H7 (cell line): ENCODE data around the gene ARHGAP22. TPM values are rescaled to one million over a fixed set of nuclear protein-coding genes. Genes with fewer than 3 reads are reported as not detected.
A peak's percentile ranks its signal among the peaks of the same experiment; 100 is the strongest.

Experiments used
- DNase-seq: peaks from one replicate; pipeline ENCODE4 v3.0.0; 2012
- H3K27me3 ChIP-seq: 2 replicates; pipeline ENCODE4 v1.6.0; 2011; ENCODE audit warnings: mild to moderate bottlenecking, low read length; ENCODE audit not compliant: control insufficient read depth, insufficient read depth
- H3K36me3 ChIP-seq: replicated peaks from 2 replicates; pipeline ENCODE4 v1.5.1; 2011; ENCODE audit warnings: low read length; ENCODE audit not compliant: control insufficient read depth, insufficient read depth
- H3K4me3 ChIP-seq: 2 replicates; pipeline ENCODE4 v1.5.1; 2011; ENCODE audit warnings: low read depth, mild to moderate bottlenecking, control low read depth, low read length, moderate library complexity; ENCODE audit not compliant: insufficient read depth
- total RNA-seq: library from RNA; depleted of rRNA; stranded (reverse); fragments of >200 nt; shearing (Covaris generic); gene quantifications from 2 replicates; pipeline ENCODE4 v1.2.3, GENCODE V29; 2014

Gene ARHGAP22
- total RNA-seq, 1 experiment from 2014 or later: 9.1 TPM

DNA sequence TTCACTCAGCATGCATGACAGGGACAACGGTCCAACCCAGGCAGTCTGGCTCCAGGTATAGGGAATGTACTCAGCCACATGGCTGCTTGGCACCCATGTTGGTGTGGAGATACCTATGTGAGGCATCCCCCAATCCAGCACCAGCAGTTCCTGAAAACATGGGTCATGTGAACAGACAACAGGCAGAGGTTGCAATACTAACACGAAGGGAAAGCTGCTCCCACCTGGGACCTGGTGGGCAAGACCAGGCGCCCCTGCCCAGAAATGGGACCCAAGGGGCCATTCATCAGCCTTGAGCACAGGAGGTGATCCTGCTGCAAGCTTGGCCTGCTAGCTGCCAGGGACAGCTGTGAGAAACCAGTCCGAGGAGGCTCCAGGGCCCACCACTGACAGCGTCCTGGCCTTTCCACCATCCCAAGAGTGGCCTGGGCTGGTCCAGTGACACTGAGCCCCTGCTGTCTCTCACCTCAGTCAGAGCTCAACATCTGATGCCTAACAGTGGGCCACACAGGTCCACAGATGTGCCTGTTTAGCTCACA lies 142.3 kb downstream of the ARHGAP22 start:
- Histone ChIP-seq H3K36me3 (no peaks in the 10 kb centered on the region), H3K4me3 (no peak overlapping the region), H3K27me3 (peaks cover 3% of the 10 kb centered on the region; the same call in 1 of the 2 replicates)
- peak; percentile 26 for DNase-seq

DNA sequence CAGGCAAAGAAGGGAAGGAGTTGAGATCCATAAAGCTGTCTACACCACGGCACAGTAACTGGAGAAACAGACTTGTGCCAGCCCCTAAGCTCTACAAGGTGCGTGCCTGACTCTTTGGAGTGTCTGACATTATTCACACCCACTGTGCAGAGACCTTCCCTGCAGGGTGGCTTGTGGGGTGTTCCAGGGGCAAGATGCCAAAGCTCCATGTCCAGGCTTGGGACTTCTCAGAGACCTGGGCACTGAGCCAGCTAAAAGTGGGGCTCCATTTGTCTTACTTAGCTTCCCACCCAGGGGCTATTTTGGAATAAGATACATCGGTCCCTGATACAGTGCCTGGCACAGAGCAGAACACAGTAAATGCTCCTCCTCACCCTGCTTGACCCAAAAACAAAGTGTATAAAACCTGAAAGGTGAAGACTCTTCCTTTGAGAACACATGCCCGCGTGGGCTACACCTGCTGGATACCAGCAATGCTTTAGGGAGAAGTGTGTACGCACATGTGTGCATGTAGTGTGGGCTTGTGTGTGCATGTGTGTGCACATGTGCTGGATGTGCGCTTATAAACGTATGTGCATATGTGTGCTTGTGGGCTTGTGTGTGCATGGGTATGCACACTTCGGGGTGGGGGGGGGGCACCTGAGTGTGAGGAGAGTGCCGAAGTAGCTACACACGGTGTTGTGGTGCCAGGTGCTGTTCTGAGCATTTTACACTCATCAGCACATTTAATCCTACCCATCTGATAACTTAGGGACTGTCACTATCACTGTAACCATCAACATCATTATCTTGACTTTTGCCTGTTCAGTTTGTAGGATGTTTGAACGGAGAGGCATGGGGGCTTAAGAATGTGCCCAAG lies 143.0 kb downstream of the ARHGAP22 start:
- H3K36me3 ChIP-seq: no peaks in the 10 kb centered on the region
- DNase-seq: peak; percentile 19
- peaks cover 1% of the 10 kb centered on the region; the same call in 1 of the 2 replicates for H3K27me3 ChIP-seq
- H3K4me3 ChIP-seq: no peak overlapping the region

DNA sequence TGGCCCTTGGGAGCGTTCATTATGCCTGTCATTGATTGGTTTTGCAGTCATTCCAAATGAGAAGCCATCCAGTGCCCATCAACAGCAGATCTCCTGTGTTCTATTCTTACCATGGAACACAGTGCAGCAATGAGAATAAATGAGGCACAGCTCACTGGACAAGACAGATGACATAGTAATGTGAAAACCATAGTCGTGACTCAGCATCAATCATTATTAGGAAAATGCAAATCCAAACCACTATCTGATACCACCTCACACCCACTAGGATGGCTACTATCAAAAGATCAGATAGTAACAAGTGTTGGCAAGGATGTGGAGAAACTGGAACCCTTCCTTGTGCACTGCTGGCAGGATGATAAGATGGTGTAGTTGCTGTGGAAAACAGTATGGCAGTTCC lies 144.7 kb downstream of the ARHGAP22 start:
- no peak overlapping the region for H3K4me3 ChIP-seq
- no peaks in the 10 kb centered on the region for H3K27me3 ChIP-seq
- no peak for DNase-seq
- no peaks in the 10 kb centered on the region for H3K36me3 ChIP-seq

DNA sequence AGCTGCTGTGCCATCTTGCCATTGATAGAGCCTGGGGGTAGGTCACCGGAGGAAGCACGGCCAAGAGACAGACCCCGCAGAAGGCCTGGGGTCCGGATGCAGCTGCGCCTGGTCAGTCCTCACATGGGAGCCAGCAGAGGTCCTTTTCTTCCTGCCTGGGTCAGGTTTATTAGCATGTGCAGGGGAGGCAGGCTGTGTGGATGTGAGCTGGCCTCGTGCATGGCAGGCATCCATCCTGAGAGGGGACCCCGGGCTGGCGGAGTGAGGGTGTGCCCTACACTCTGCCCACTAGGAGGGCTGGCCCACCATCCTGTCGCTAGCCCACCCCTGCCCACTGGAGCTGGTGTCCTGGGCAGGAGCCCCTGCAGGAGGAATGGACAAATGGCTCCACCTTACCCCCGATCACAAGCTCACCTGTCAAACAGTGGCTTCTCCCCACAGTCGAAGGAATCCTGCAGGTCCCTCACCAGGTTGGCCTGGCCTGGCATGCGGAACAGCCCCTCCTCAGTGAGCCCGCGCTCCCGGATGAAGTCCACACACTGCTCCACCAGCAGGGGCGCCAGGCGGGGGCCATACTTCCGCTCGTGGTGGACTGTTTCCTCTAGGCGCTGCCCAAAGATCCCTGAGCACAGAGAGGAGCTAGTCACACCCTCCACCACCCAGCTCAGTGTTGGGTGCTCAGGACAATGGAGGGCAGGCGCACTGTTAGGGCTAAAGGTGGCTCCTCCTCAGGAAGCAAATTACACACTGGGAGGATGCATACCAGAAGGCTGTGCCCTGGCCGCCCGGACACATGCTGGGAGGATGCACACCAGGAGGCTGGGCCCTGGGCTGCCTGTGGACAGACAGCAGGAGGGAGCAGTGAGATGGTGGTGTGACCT lies 145.4 kb downstream of the ARHGAP22 start:
- Histone ChIP-seq H3K4me3 (no peak overlapping the region), H3K36me3 (no peaks in the 10 kb centered on the region), H3K27me3 (no peaks in the 10 kb centered on the region)
- DNase-seq: peak; percentile 87

DNA sequence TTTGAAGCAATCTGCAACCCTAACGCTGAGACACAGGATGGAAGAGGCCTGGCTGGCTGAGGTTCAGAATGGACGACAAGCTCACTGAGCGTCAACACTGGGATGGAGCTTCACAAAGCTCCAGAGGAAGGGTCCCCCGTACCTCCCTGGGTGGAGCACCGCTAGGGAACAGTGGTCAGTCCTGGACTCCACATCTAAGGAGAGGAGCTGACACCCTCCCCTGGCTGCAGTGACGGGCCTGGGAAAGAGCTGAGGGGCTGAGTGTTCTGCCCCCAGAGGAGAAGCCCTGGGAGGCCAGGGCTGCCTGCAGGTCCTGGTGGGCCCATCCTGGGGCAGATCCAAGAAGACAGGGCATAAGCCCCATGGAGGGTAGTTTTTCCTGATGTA lies 146.2 kb downstream of the ARHGAP22 start:
- peak; percentile 42 for DNase-seq
- Histone ChIP-seq H3K4me3 (no peak overlapping the region), H3K27me3 (no peaks in the 10 kb centered on the region), H3K36me3 (no peaks in the 10 kb centered on the region)

DNA sequence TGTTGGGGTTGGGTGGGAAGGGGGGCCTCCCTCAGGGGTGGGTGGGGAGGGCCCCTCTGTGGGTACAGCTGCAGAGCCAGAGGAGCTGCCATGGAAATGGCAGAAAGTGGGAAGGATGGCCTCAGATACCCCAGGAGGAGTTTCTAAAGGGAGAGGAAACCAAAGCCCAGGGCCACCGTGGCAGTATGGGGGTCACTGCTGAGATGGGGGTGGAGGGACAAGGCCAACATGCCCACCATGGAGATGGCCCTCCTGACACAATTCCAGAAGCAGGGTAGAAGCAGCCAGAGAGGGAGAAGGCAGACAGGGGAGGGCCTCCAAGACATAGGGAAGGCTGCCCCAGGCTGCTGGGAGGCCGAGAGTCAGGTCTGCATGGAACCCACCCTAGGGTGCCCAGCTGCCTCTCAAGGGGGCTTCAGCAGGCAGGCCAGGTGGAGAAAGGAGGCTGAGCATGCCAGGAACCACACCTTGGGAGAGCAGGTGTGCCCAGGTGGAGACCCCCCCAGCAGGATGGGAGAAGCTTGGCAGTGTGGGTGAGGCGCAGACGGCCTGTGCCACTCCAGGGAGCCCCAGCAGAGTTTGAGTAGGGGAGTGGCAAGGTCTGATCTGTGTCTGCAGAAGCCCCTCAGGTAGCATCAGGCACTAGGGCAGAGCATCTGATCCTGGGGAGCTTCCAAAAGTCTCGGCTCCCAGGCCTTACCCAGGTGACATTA lies 146.8 kb downstream of the ARHGAP22 start:
- H3K36me3 ChIP-seq: no peaks in the 10 kb centered on the region
- H3K4me3 ChIP-seq: no peak overlapping the region
- peak; percentile 41 for DNase-seq
- H3K27me3 ChIP-seq: no peaks in the 10 kb centered on the region

DNA sequence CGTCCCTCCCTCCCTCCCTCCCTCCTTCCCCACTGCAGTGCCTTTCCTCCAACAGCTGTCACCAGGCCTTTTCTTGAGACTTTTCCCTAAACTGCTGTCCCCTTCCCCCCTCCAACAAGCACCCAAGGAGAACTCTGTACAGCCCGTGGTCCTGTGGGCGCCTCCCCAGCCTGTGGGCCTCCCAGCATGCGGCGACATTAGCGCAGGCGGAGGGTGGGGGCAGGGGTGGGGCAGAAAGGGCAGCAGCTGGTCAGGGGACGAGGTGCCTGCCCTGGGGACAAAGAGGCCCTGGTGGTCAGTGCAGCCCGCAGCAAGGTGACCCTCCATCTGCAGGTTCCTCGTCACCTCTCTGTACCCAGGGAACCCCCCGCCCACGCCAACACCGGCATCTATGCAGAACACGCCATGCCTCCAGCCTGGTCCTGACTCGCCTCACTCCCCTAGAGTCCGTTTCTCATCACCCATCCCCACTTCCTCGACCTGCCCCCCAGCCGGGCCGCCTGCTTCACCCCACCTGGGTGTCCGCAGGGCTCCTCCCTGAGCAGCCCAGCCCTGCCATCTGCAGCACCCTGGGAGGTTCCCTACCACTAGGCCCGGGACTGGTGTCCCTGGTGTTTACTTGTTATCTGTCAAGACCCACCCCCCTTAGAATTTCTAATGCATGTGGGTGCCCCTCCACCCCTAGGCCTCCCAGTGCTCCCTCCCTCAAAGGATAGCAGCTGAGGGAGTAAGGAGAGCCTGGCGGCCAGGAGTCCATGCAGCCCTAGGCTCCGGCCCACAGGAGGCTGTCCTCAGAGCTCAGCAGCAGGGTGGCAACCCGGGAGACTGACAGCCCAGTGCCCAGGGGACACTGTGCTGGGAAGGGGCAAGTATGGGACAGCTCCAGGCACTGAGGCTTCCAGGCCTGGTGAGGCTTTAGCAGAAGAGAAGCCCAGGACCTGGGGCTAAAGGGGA lies 147.8 kb downstream of the ARHGAP22 start:
- H3K4me3 ChIP-seq: no peak overlapping the region
- H3K27me3 ChIP-seq: no peaks in the 10 kb centered on the region
- DNase-seq: peak; percentile 69
- H3K36me3 ChIP-seq: peaks cover 2% of the 10 kb centered on the region; the same call in 1 of the 2 replicates

DNA sequence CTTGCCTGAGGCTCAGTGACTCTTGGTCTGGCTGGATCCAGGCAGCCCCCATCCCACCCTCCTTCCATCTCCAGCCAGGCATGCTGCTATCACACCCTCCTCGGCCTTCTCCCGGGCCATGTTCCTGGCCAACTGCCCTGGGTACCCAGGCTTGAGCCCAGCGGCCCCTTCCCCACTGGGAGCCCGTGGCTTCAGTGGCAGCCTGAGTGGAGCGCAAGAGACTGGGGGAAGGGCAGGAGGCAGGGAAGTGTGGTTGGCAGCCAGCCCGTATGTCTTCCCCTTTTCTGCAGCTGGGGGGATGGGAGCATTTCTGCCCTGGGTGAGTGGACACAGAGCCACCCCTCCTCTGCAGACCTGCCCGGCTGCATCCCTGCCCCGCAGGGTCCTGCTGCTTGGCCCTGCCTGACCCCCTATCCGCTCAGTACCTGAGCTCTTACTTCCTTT lies 148.5 kb downstream of the ARHGAP22 start:
- Histone ChIP-seq H3K36me3 (peaks cover 2% of the 10 kb centered on the region; the same call in 1 of the 2 replicates), H3K4me3 (no peak overlapping the region), H3K27me3 (no peaks in the 10 kb centered on the region)
- peak; percentile 81 for DNase-seq

DNA sequence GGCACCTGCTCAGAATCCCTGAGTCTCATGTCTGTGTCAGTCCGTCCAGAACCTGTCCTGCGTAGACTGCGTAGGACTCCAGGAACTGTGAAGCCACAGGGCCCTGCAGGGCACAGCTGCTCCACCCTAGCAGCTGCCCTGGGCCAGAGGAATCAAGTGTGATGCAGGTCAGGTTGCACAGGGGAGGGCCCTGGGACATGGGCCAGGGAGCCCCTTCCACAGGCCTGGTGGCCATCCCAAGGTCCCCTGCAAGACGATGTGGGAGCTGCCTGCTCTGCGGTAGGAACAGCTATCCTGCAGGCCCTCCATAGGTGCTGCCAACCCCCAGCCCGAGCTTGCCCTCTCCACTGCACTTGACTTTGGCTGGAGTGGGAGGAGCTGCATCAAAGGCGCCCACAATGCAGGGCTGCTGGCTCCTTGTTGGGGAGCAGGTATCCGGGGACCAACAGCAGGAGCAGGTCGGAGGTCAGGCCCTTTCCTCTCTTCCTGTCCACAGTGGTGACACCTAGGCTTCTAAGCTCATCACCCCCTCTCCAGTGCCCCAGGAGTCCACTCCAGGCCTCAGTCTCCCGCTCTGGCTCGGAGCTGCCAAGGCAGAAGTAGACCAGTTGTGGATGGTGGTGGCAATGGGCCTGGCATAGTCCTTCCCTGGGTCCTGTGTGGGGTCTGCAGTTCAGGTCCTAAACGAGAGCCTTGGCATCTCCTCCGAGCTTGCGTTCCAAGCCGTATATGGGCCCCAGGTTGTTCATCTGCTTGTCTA lies 149.3 kb downstream of the ARHGAP22 start:
- H3K4me3 ChIP-seq: no peak overlapping the region
- H3K36me3 ChIP-seq: peaks cover 2% of the 10 kb centered on the region; the same call in 1 of the 2 replicates
- no peaks in the 10 kb centered on the region for H3K27me3 ChIP-seq
- peak; percentile 45 for DNase-seq

DNA sequence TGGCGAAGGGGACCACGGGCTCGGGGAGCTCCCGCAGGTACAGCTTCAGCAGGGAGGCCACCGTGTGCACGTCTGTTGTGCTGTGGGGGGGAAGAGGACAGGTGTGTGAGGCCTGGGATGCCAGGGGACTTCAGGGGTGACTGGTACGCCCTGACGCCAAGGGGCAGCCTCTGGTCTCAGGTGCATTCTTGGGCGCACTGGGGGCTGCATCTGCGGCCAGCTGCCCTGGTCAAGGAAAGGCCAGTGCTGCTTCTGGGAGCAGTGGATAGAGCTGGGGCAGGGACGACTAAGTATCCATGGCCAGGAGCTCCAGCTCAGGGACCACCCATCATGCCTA lies 149.8 kb downstream of the ARHGAP22 start:
- no peak for DNase-seq
- Histone ChIP-seq H3K4me3 (no peak overlapping the region), H3K36me3 (peaks cover 2% of the 10 kb centered on the region; the same call in 1 of the 2 replicates), H3K27me3 (no peaks in the 10 kb centered on the region)

DNA sequence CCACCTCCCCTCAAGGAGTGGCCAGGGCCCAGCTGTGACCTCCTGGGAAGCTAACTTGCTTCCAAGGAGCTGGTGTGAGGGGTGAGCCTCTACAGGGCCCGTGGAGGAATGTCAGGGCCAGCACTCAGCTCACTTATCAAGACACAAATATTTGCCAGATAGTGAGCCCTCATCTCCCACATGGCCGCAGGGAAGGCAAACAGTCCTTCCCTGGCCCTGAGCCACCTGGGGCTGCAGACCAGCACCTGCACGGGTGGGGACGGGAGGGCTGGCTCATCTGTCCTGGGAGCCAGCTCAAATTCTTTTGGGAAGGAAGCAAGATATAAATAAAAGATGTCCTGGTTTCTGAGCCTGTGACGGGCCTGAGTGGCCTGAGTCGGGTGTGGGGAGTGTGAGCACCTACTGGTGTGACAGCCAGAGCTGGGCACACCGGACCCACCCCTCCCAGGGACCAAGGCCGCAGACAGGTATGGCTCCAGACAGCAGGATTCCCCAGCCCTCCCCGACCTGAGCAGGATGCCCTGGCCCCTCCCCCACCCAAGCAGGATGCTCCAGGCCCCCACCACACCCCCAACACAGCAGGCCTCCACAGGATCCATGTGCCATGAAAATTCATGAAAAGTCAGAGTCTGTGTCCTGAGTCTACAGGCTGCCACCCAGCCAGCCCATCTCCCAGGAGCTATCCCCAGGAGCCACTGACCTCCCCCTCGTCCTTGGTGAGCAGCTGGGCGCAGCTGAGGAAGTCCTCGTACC lies 150.4 kb downstream of the ARHGAP22 start:
- Histone ChIP-seq H3K4me3 (no peak overlapping the region), H3K27me3 (no peaks in the 10 kb centered on the region), H3K36me3 (peaks cover 2% of the 10 kb centered on the region; the same call in 1 of the 2 replicates)
- peak; percentile 70 for DNase-seq
